ENCODE results near the gene UNC5C. TPM values are rescaled to one million over a fixed set of nuclear protein-coding genes. Genes with fewer than 3 reads are reported as not detected.

UNC5C gene
- total and polyA plus RNA-seq, 2 of the 4 experiments (the other 2 are of a cell fraction): under 0.01 TPM

DNA sequence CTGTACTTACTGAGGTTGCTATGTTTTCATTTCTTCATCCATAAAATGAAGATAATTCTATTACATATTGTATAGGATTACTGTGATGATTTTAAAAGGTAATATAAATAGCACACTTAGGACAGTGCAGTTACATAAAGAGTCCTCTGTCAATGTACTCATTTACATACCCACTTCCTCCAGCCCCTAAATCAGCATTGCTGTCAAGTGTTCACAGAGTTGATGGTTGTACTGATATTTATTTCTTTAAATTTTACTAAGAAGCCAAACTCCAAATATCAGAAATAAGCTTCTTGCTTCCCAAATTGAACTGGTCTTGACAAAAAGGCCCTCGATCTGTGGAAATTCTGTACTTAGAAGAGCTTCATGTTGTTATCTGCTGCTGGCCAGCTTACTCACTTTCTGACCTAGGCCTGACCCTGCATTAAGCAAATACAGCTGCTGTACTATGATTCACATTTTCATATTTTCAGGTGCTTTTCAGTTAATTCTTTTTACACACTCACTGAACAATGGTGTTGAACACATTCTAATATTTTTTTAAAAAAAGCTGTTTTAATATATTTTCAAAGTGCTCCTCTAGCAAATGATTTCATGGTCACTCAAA, 259.6 kb downstream of the UNC5C start:
- POLR2A ChIA-PET (ENCODE audit: unreplicated experiment): no interaction called here
- intact Hi-C loops (cut with micrococcal nuclease): no loop called here
- CTCF ChIA-PET: no interaction called here

More for the DNA sequence above, 259.6 kb downstream of the UNC5C start:
- no peaks in the 10 kb centered on the region for H3K4me1 ChIP-seq (ENCODE audit: control insufficient read depth, insufficient read depth, low read length)
- H3K4me2 ChIP-seq (ENCODE audit: low read depth, low read length): no peak overlapping the region
- no peaks in the 10 kb centered on the region for H3K36me3 ChIP-seq (ENCODE audit: control insufficient read depth, insufficient read depth, low read length)
- no peak overlapping the region for H2AFZ ChIP-seq (replicated peaks; ENCODE audit: low read length, poor library complexity)
- no peak overlapping the region for H2BK20ac ChIP-seq (ENCODE audit: low read depth, low read length)
- no peak overlapping the region for H2AK5ac ChIP-seq (ENCODE audit: low read depth, low read length)
- H4K91ac ChIP-seq (ENCODE audit: insufficient read depth, low read depth, low read length): no peak overlapping the region
- H3K79me1 ChIP-seq (ENCODE audit: low read depth in 1 of 2, low read length in 2 of 2): no peaks in the 10 kb centered on the region
- H3K27me3 ChIP-seq (ENCODE audit: control insufficient read depth, insufficient read depth, low read length): no peaks in the 10 kb centered on the region
- ATAC-seq (ENCODE audit: low read depth): no peak
- WGBS, 2 experiments (ENCODE audit: extremely low coverage in 2 of 2, insufficient read length in 1 of 2): 17% methylated on average over 1 of the region's 1 CpG; no CpG with 5 or more reads in 1 of the 2 experiments
- no peak overlapping the region for H3K18ac ChIP-seq (ENCODE audit: low read depth, low read length)
- H3K4me3 ChIP-seq (ENCODE audit: insufficient read depth, low read depth, low read length): no peak overlapping the region
- no TSS peak for BruUV-seq (replicated peaks)
- H2BK120ac ChIP-seq (ENCODE audit: low read depth, low read length): no peak overlapping the region
- no peak overlapping the region for H3K27ac ChIP-seq (ENCODE audit: insufficient read depth, low read length)
- H2BK15ac ChIP-seq (ENCODE audit: low read depth, low read length): no peak overlapping the region
- dilution Hi-C loops (cut with HindIII; ENCODE audit: low sequenced_read_pairs, unreplicated experiment) (no loop called here), in situ Hi-C loops (cut with MboI; ENCODE audit: low sequenced_read_pairs) (no loop called here)
- no peak overlapping the region for H3K56ac ChIP-seq (ENCODE audit: extremely low read depth, insufficient read depth, low read length)
- no peaks in the 10 kb centered on the region for H3K9me3 ChIP-seq (ENCODE audit: control insufficient read depth, insufficient read depth, low read length)
- H2BK5ac ChIP-seq (ENCODE audit: low read depth, low read length, poor library complexity, severe bottlenecking): no peak overlapping the region
- no peak overlapping the region for H4K5ac ChIP-seq (ENCODE audit: low read depth, low read length)
- H4K20me1 ChIP-seq (ENCODE audit: insufficient read depth, low read length): no peaks in the 10 kb centered on the region
- no peaks in the 10 kb centered on the region for H3K9me1 ChIP-seq (ENCODE audit: insufficient read depth, low read length)
- no peak overlapping the region for H3K9ac ChIP-seq (ENCODE audit: low read depth, low read length)
- no peak overlapping the region for H3K4ac ChIP-seq (ENCODE audit: low read depth, low read length)
- no peak overlapping the region for H3K23ac ChIP-seq (ENCODE audit: low read depth, low read length)
- peak; percentile 16 for DNase-seq
- no peak overlapping the region for H4K8ac ChIP-seq (ENCODE audit: low read depth in 2 of 2, low read length in 2 of 2)
- H2AK9ac ChIP-seq (replicated peaks; ENCODE audit: low read depth, low read length, poor library complexity): no peak overlapping the region
- H3K14ac ChIP-seq (replicated peaks; ENCODE audit: low read depth, low read length): no peak overlapping the region
- TF ChIP-seq, protein P1, sequence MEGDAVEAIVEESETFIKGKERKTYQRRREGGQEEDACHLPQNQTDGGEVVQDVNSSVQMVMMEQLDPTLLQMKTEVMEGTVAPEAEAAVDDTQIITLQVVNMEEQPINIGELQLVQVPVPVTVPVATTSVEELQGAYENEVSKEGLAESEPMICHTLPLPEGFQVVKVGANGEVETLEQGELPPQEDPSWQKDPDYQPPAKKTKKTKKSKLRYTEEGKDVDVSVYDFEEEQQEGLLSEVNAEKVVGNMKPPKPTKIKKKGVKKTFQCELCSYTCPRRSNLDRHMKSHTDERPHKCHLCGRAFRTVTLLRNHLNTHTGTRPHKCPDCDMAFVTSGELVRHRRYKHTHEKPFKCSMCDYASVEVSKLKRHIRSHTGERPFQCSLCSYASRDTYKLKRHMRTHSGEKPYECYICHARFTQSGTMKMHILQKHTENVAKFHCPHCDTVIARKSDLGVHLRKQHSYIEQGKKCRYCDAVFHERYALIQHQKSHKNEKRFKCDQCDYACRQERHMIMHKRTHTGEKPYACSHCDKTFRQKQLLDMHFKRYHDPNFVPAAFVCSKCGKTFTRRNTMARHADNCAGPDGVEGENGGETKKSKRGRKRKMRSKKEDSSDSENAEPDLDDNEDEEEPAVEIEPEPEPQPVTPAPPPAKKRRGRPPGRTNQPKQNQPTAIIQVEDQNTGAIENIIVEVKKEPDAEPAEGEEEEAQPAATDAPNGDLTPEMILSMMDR (conservative IDR thresholded peaks at IDR 0.05; ENCODE audit: low read depth, low read length): no peak
- TF ChIP-seq RCOR1 (IDR thresholded peaks at IDR 0.05; ENCODE audit: insufficient replicate concordance, low read length) (no peak), USF2 (IDR thresholded peaks at IDR 0.05; ENCODE audit: low read depth, low read length) (no peak), RFX5 (IDR thresholded peaks at IDR 0.05; ENCODE audit: low read depth, low read length) (no peak), RAD21 (IDR thresholded peaks at IDR 0.05; ENCODE audit: low read length) (no peak), BHLHE40 (IDR thresholded peaks at IDR 0.05; ENCODE audit: low read depth, low read length) (no peak), SMC3 (IDR thresholded peaks at IDR 0.05; ENCODE audit: low read depth, low read length) (no peak), CHD1 (IDR thresholded peaks at IDR 0.05; ENCODE audit: low read depth, low read length) (no peak), MAFK (IDR thresholded peaks at IDR 0.05; ENCODE audit: low read depth, low read length) (no peak), MAZ (IDR thresholded peaks at IDR 0.05; ENCODE audit: borderline replicate concordance, low read depth, low read length) (no peak), POLR2A (IDR thresholded peaks at IDR 0.05; ENCODE audit: low read depth, low read length) (no peak), CEBPB (IDR thresholded peaks at IDR 0.05; ENCODE audit: low read depth, low read length) (no peak), FOS (IDR thresholded peaks at IDR 0.05; ENCODE audit: low read depth, low read length) (no peak)
